Chondrocyte (in vitro differentiated cells): ENCODE results near the gene DDR1. TPM values are rescaled to one million over a fixed set of nuclear protein-coding genes. Genes with fewer than 3 reads are reported as not detected.

Source experiments
- DNase-seq: peaks from one replicate; pipeline ENCODE4 v3.0.0; 2021; ENCODE audit warnings: mixed read lengths, low spot score
- H3K27ac Mint-ChIP-seq: one replicate; pipeline ENCODE4 v1.8.0; 2021; ENCODE audit warnings: mild to moderate bottlenecking, moderate library complexity, mixed read lengths; ENCODE audit not compliant: unreplicated experiment
- H3K27me3 Mint-ChIP-seq: 2 replicates; pipeline ENCODE4 v1.8.0; 2021; ENCODE audit warnings: low read depth, mixed read lengths
- H3K36me3 Mint-ChIP-seq: 2 replicates; pipeline ENCODE4 v1.8.0; 2021; ENCODE audit warnings: low read depth, mixed read lengths
- H3K4me1 Mint-ChIP-seq: 2 replicates; pipeline ENCODE4 v1.8.0; 2021; ENCODE audit warnings: low read depth, mild to moderate bottlenecking, mixed read lengths
- H3K4me3 Mint-ChIP-seq: one replicate; pipeline ENCODE4 v1.8.0; 2021; ENCODE audit warnings: mild to moderate bottlenecking, moderate library complexity, mixed read lengths; ENCODE audit not compliant: unreplicated experiment
- H3K9me3 Mint-ChIP-seq: 2 replicates; pipeline ENCODE4 v1.8.0; 2021; ENCODE audit warnings: low read depth, mixed read lengths
- total RNA-seq: library from RNA; stranded (reverse); gene quantifications from 3 replicates; pipeline ENCODE4 v1.2.1, GENCODE V29; 2021
- TF ChIP-seq, protein P1 (sequence below): fragments of 200-600 bp; sonication (generic); IDR thresholded peaks from 2 replicates; pipeline ENCODE4 v1.5.0; 2021; ENCODE audit warnings: antibody characterized with exemption, mild to moderate bottlenecking, moderate library complexity

The DDR1 gene
- total RNA-seq, 1 donor from 2014 or later: 112 TPM

DNA sequence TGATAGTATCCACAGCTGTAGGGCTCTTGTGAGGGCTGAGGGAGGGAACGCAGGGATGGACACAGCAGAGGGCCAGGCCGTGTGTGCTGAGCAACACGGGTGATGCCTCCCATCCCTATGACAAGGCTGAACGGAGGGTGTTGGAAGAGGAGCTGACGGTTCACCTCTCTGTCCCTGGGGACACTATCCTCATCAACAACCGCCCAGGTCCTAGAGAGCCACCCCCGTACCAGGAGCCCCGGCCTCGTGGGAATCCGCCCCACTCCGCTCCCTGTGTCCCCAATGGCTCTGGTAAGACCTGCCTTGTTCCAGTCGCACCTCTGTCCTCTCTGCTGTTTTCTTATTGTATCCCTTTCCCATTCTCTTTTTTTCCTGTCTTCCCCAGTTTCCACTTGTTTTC, 10.1 kb downstream of the DDR1 start:
- no peaks in the 10 kb centered on the region for H3K27me3 Mint-ChIP-seq
- H3K4me1 Mint-ChIP-seq: peaks cover 12% of the 10 kb centered on the region
- TF ChIP-seq, protein P1, sequence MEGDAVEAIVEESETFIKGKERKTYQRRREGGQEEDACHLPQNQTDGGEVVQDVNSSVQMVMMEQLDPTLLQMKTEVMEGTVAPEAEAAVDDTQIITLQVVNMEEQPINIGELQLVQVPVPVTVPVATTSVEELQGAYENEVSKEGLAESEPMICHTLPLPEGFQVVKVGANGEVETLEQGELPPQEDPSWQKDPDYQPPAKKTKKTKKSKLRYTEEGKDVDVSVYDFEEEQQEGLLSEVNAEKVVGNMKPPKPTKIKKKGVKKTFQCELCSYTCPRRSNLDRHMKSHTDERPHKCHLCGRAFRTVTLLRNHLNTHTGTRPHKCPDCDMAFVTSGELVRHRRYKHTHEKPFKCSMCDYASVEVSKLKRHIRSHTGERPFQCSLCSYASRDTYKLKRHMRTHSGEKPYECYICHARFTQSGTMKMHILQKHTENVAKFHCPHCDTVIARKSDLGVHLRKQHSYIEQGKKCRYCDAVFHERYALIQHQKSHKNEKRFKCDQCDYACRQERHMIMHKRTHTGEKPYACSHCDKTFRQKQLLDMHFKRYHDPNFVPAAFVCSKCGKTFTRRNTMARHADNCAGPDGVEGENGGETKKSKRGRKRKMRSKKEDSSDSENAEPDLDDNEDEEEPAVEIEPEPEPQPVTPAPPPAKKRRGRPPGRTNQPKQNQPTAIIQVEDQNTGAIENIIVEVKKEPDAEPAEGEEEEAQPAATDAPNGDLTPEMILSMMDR: no peak
- no peaks in the 10 kb centered on the region for H3K9me3 Mint-ChIP-seq
- no peak overlapping the region for H3K4me3 Mint-ChIP-seq
- H3K27ac Mint-ChIP-seq: no peak overlapping the region
- peaks cover 53% of the 10 kb centered on the region for H3K36me3 Mint-ChIP-seq
- DNase-seq: no peak

- Mint-ChIP-seq H3K27ac (no peak overlapping the region), H3K9me3 (no peaks in the 10 kb centered on the region), H3K4me3 (no peak overlapping the region), H3K27me3 (no peaks in the 10 kb centered on the region), H3K4me1 (peaks cover 7% of the 10 kb centered on the region), H3K36me3 (peaks cover 52% of the 10 kb centered on the region)
- TF ChIP-seq, protein P1: no peak
- no peak for DNase-seq
Observed at GRCh38 chr6:30894935-30895334, 10.6 kb downstream of the DDR1 start.

- TF ChIP-seq, protein P1: no peak
- H3K27me3 Mint-ChIP-seq: no peaks in the 10 kb centered on the region
- H3K9me3 Mint-ChIP-seq: no peaks in the 10 kb centered on the region
- peak overlapping the region; percentile 69 for H3K27ac Mint-ChIP-seq
- peaks cover 52% of the 10 kb centered on the region for H3K36me3 Mint-ChIP-seq
- no peak for DNase-seq
- peaks cover 3% of the 10 kb centered on the region for H3K4me1 Mint-ChIP-seq
- no peak overlapping the region for H3K4me3 Mint-ChIP-seq
Observed at GRCh38 chr6:30895343-30895742, 11.0 kb downstream of the DDR1 start.

DNA sequence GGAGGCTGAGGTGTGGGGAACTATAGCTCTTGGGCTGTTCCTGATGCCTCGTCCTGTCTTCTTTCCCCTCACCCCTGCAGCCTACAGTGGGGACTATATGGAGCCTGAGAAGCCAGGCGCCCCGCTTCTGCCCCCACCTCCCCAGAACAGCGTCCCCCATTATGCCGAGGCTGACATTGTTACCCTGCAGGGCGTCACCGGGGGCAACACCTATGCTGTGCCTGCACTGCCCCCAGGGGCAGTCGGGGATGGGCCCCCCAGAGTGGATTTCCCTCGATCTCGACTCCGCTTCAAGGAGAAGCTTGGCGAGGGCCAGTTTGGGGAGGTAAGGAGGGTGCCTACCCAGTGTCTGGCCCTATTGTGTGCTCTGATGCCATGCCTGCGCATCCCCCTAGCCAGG, 12.2 kb downstream of the DDR1 start:
- no peak for DNase-seq
- H3K27me3 Mint-ChIP-seq: no peaks in the 10 kb centered on the region
- TF ChIP-seq, protein P1: no peak
- no peak overlapping the region for H3K27ac Mint-ChIP-seq
- H3K4me3 Mint-ChIP-seq: no peak overlapping the region
- H3K4me1 Mint-ChIP-seq: no peaks in the 10 kb centered on the region
- H3K36me3 Mint-ChIP-seq: peaks cover 48% of the 10 kb centered on the region
- no peaks in the 10 kb centered on the region for H3K9me3 Mint-ChIP-seq

- Mint-ChIP-seq H3K27me3 (no peaks in the 10 kb centered on the region), H3K9me3 (no peaks in the 10 kb centered on the region), H3K36me3 (peaks cover 41% of the 10 kb centered on the region), H3K27ac (no peak overlapping the region), H3K4me1 (no peaks in the 10 kb centered on the region), H3K4me3 (no peak overlapping the region)
- TF ChIP-seq, protein P1: no peak
- no peak for DNase-seq
Observed at GRCh38 chr6:30897882-30898281, 13.6 kb downstream of the DDR1 start.
